ENCODE measurements around the gene ACTL8.

DNA sequence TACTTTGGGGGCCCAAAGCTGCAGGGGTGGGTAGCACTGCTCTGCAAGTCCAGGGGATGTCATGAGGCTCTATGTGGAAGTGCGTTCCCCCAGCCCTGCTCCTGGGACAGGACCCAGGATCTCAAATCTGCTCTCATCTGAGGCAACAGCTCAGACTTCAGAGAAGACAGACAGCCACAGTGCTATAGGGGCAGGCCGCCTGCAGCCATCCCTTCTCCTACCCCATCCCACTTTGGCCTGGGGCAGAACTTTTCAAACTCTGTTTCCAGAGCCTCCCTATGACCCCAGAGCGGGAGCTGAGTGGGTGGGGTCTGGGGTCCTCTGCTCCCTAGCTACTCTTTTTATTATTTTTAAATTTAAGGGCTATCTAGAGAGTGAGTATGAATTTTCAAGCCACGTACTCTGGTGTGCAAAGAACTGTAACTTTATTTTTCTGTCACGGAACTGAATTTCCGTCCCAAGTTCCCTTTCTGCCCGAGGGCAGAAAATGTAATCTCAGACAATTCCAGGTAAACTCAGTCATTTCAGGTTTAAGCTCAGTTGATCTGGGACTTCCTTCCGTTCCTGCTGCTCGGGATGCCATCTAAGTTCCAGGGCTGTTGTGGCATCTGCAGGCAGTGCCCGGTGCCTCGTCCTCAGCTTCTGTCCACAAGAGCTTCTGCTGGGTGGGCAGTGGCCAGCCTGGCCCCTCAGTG, 98.3 kb downstream of the ACTL8 start:
- TF ChIP-seq, protein P1, sequence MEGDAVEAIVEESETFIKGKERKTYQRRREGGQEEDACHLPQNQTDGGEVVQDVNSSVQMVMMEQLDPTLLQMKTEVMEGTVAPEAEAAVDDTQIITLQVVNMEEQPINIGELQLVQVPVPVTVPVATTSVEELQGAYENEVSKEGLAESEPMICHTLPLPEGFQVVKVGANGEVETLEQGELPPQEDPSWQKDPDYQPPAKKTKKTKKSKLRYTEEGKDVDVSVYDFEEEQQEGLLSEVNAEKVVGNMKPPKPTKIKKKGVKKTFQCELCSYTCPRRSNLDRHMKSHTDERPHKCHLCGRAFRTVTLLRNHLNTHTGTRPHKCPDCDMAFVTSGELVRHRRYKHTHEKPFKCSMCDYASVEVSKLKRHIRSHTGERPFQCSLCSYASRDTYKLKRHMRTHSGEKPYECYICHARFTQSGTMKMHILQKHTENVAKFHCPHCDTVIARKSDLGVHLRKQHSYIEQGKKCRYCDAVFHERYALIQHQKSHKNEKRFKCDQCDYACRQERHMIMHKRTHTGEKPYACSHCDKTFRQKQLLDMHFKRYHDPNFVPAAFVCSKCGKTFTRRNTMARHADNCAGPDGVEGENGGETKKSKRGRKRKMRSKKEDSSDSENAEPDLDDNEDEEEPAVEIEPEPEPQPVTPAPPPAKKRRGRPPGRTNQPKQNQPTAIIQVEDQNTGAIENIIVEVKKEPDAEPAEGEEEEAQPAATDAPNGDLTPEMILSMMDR (IDR thresholded peaks at IDR 0.05; ENCODE audit: poor library complexity) = no peak
- TF ChIP-seq EZH2 (IDR thresholded peaks at IDR 0.05; ENCODE audit: borderline replicate concordance) (no peak), EZH2phosphoT487 (IDR thresholded peaks at IDR 0.05; ENCODE audit: low read depth, severe bottlenecking, unreplicated experiment) (no peak)
